Keratinocyte (primary cell): ENCODE measurements around the gene ZDHHC20.

Source experiments
- CTCF ChIP-seq, 3 experiments: IDR thresholded peaks in 1 of 3; conservative IDR thresholded peaks in 1 of 3; optimal IDR thresholded peaks in 1 of 3; 2 replicates in 2 of 3; 3 replicates in 1 of 3; pipeline versions ENCODE3 to v1.5.1; 2011; ENCODE audit warnings: low read length in 3 of 3, mild to moderate bottlenecking in 3 of 3, moderate library complexity in 2 of 3, control low read depth in 1 of 3, inconsistent platforms in 1 of 3; ENCODE audit not compliant: insufficient read depth in 2 of 3; ENCODE audit errors: extremely low read depth in 1 of 3
- EZH2 ChIP-seq: IDR thresholded peaks from one replicate; pipeline ENCODE4 v1.6.1; 2012; ENCODE audit warnings: inconsistent platforms, mild to moderate bottlenecking, low read length, moderate library complexity

- TF ChIP-seq EZH2 (no peak), CTCF (optimal IDR thresholded peaks at IDR 0.05 in 1 of 3, IDR thresholded peaks at IDR 0.05 in 1 of 3, conservative IDR thresholded peaks at IDR 0.05 in 1 of 3; ENCODE audit: extremely low read depth in 1 of 3, insufficient read depth in 2 of 3, low read length in 3 of 3) (no peak)
These were observed 27.2 kb upstream of the ZDHHC20 start for GRCh38 chr13:21486322-21486721.
